Inflammatory macrophage (primary cell): ENCODE results near the gene NXN.

Experiments
- DNase-seq, 2 donors: peaks; one replicate each; pipeline ENCODE4 v3.0.0-alpha.2; 2020 to 2022
- total RNA-seq, 18 experiments: gene quantifications; one replicate each; lab custom pipeline; 2026; ENCODE audit warnings: mixed read lengths in 6 of 18, inconsistent platforms in 2 of 18; lab: John Stamatoyannopoulos, UW

The NXN gene
- total RNA-seq, result 0.32 to 2.7 (median 0.82) reads per million in 18 experiments

DNA sequence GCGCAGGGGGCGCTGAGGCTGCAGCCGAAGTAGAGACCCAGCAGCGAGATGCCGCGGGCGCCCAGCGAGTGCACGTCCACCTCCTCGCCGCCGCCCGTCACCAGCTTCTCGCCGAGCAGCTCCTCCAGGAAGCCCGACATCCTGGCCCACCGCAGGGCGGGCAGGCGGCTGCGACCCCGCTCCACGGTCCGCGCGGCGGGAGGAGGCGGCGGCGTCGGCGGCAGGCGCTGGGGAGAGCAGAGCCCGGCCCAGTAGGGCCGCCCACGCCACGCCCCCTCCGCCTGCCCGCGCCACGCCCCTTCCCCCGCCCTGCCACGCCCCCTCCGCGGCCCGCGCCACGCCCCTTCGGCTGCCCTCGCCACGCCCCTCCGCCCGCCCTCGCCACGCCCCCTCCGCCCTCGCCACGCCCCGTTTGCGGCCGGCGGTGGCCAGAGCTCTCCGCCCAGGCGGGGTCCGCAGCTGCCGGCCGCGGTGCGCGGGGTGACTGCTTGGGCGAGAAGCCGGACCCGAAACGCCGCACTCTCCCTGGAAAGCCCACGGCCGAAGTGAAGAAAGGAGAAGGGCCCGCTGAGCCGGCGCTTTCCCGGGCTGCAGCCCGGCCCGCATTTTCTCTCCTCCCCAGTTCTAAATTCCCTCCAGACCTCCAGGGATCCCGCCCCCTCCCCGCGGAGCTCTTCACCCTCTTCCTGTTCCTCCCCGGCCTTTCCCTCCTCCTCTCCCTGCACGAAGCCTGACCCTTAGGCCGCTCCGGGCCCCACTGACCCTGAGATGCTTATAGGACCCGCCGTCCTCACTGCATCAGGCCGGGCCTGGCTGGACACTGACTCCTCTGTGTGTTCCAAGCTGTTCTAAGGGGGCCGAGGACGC lies at the start of gene NXN:
NXN (minus strand) TSS at position 238 of the 867 bp plus-strand sequence.
- peak; percentile 57 to 69 for DNase-seq

- no peak for DNase-seq
These were observed 47.5 kb upstream of the NXN start for GRCh38 chr17:1027044-1027443.

DNA sequence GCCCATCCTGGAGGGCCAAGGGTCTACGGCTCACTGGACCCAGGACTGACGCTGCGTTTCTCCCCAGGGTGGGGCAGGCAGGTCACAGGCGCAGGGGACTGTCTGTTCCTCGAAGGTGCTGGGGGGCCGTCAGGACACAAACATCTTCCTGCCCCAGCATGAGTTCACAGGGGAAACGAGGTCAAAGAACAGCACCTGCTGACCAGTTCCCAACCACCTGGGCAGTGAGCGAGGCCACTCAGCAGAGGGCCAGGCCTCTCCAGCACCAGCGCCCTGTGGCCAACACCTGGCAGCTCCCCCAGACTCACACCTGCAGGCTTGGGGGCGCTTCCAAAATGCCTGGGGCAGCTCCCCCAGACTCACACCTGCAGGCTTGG lies 47.0 kb upstream of the NXN start:
- DNase-seq, result no peak

DNA sequence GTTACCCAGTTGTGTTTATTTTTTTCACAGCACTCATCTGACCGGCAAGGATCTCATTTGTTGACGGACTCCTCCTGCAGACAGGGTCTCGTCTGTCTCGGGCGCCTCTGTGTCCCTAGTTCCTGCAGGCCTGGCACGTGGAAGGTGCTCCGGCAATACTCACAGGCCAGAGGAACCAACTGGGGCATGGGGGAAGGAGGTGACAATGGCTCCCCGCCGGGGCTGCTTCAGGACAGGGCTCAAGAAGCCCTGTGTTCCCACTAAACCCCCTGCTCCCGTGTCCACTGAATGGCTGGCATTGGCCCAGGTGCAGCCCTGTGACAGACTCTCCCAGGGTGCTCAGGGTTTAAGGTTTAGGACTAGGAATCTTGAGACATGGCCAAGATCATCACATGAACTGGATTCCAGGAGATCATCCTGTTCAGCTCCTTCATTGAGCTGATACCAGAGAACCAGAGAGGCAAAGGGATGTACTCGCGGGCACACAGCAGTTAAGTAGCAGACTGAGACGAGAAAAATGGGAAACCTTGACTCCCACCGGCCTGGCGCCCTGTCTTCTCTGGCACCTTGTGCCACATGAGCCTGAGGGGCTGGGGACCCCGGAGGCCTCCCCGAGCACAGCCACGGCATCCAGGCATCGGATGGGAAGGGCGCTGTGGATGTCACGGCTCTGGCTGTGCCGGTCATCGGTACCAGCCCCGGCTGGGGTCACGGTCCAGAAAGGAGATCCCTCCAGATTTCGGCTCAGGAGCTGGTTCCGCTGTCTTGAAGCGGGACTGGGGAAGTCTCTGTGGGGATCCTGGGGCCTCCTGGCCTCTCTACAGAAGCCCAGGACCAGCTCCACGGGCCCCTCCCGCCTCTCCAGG lies 46.4 kb upstream of the NXN start:
- DNase-seq, result no peak

GRCh38 chr17:1024076-1024475 lies 44.5 kb upstream of the NXN start:
- DNase-seq, result no peak

GRCh38 chr17:1022278-1023024 lies 42.9 kb upstream of the NXN start:
- DNase-seq, result no peak

DNA sequence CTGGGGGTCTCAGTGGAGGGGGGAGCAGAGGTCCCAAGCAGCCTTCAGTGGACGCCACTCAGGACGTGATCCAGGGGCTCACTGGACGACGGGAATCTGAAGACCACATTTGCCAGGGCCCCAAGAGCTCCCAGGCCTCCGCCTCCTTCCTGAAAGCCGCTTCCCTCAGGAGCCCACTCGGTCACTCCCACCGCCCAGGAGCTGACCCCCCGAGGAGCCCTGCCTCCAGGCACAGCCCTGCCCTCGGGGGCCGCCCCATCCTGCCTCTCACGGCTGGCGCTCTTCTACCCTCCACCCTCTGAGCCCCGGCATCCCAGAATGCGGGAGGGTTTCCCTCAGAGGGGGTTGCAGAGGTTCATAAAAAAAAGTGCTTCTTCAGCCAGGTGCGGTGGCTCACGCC lies 41.6 kb upstream of the NXN start:
- no peak for DNase-seq

- no peak for DNase-seq
These were observed 39.9 kb upstream of the NXN start for GRCh38 chr17:1019451-1019850.

DNA sequence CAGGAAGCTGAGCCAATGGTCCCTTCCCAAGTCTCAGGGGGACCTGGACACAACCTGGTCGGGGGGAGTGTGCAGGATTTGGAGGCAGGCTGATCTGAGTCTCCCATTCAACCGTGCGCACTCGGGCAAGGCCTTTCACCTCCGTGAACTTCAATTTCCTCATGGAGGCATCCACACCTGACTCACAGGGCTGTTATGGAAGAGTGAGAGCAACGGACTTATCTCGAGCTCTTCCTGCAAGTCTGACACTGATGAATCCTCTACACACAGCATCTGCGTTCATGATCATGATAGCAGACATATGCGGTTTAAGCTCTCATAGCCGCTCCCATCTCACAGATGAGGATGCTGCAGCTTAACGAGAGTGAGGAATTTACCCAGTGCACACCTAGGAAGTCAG lies 39.0 kb upstream of the NXN start:
- DNase-seq, result no peak

DNA sequence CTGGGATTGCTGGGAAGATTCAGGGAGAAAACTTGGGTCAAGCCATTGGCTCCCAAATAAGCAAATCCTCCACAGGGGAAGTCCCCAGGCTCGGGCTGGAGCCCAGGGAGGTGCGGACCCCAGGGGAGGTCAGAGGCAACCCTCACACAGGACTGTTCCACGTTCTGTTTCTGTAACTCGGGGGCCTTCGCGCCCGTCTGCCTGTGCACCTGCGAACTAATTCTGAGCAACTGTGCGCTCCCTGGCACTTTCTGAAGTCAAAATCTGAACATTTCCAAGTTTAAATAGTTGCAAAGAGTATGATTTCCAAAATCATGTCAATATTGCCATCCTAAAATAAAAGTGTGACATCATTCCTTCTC lies 34.1 kb upstream of the NXN start:
- DNase-seq, result no peak

- no peak for DNase-seq
These were observed 33.5 kb upstream of the NXN start for GRCh38 chr17:1012823-1013728.

DNA sequence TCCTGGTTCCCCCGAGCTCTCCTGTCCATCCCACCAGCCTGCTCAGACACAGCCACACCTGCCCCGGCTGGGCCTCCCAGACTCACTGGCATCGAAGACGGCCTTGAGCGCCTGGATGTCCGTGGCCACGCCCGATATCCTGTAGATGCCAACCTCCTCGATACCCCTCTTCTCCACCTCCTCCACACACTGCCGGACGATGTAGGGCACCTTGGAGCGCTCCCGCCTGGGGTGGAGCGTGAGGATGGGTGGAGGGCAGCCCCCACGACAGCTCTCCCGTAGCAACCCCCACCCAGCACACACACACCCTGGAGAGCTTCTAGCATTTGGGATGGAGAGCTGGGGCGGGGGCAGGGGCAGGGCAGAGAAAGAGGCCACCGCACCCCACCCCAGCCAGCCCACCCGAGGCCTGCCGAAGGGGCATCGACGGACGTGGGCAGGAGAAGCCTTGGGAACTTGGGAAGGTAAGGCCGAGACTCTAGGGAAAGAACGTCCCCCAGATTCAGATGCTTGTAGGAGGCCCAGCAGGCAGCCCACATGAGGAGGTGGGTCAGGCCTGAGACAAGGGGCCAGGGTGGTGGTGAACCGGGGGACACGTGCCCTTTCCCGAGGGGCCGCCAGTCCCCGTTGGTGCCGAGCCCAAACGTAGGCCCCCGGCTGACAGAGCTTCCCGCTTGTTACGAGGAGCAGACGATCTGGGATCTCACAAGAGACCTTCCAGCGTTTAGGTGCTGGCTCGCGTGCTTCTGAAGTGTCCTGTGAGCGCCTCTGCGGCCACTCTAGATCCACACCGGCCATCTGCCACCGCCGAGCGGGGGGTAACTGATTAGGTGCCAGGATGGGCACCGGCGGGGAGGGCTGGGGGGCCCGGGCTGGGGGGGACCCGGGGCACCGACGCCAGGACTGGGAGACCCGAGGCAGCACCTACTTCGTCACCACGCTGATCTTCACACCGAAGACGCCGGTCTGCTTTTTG lies 32.5 kb upstream of the NXN start:
- no peak for DNase-seq

DNA sequence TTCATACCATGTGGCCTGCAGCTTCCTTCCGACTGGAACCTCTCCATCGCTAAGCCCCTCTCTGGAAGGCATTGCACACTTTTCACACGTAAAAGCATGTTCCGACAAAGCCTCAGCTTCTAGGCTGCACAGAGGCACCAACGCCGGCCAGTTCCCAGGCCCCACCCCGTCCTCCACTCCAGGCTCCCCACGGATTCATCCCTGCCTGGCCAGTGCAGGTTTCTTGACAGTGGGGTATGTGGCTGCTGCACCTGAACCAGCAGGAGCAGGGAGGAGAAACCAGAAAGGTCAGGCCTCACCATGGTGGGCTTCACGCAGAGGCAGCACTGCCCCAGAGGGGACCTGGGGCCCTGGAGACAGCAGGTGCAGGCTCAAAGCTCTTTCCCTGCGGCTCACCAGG lies 31.6 kb upstream of the NXN start:
- no peak for DNase-seq

- DNase-seq, result no peak
These were observed 31.0 kb upstream of the NXN start for GRCh38 chr17:1010586-1010985.

GRCh38 chr17:1010086-1010450 lies 30.5 kb upstream of the NXN start:
- no peak for DNase-seq

- DNase-seq, result no peak
These were observed 29.9 kb upstream of the NXN start for GRCh38 chr17:1009229-1010085.

DNA sequence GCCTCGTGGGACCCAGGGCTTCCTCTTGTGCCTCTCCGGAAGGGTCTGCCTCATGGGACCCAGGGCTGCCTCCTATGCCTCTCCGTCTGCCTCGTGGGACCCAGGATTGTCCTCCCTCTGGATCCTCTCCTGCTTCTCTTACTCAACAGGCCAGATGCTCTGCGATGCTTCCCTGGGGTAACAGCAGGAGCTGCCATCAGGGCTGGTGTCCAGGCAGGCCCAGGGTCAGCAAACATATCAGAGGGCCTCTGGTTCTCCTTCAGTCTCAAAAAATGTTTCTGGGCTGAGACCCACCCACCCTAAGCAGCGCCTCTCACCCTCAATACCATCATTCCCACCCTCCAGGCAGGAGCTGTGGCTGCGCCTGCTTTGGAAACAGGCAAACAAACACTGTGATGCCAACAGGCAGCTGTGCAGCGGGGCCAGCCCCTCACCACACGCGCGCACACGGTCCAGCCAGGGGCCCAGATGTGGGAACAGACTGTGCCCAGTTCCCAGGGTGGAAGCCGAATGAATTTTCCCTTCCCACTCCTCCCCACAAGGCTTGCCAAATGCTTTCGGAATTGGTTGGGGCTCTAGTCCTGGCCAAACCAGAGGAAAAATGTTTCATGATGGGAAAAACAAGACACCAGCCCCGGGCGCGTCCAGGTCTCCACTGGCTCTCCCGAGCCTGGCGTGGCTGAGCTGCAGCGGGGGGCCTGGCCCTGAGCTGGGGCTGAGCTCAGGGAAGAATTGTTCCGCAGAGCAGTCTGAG lies 28.6 kb upstream of the NXN start:
- DNase-seq, result no peak

- no peak for DNase-seq
These were observed 27.9 kb upstream of the NXN start for GRCh38 chr17:1007310-1008007.
